GM10266 (cell line): ENCODE results near the gene C1orf226.

Experiments used
- DNase-seq: peaks from one replicate; pipeline ENCODE4 v3.0.0; 2012; ENCODE audit errors: extremely low spot score
- CTCF ChIP-seq: IDR thresholded peaks from 2 replicates; pipeline ENCODE4 v1.5.1; 2012; ENCODE audit warnings: mild to moderate bottlenecking, low read depth; ENCODE audit not compliant: control insufficient read depth, insufficient read depth; ENCODE audit errors: missing control alignments

Gene C1orf226, protein sequence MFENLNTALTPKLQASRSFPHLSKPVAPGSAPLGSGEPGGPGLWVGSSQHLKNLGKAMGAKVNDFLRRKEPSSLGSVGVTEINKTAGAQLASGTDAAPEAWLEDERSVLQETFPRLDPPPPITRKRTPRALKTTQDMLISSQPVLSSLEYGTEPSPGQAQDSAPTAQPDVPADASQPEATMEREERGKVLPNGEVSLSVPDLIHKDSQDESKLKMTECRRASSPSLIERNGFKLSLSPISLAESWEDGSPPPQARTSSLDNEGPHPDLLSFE

GRCh38 chr1:162381383-162381782 lies at the start of gene C1orf226:
C1orf226 (plus strand) TSS chr1:162381728; CDS start chr1:162381902, 174 bp downstream.
- DNase-seq: no peak
- TF ChIP-seq CTCF: no peak

DNA sequence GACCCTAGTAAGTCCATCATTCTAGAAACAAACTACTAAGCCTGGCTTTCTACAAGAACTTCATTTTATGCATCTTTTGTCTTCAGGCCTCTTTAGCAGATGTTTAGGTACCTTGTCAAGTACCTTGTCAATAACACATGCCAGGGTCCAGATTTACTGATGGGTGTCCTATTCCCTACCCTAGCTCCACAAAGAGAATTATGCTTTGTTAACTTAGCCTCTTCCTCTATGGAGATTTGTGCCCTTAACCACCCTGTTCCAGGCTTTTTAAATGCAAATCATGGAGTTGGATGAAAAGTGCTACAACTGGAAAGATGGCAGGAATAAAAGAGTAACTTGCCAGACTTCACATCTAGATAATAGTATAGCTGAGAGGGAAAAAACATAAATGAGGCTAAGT lies 47.5 kb upstream of the C1orf226 start:
- no peak for DNase-seq
- no peak for TF ChIP-seq CTCF

DNA sequence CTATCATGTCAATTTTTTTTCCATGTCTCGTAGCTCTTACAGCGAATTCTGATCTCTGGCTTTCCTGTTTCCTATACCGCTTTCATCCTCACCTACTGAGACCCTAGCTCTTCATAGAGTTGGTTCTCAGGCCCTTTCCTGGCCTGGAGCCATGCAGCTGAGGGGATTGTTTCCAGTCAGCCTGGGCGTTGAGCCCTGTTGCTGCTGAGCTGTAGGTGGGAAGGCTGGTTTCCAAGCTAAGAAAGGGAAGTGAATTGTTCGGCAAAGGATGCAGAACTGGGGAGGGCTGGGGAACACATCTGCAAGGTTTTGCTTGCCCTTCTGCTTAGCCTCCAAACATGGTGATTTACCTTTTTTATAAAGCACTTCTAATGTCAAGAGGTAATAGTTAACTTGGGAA lies 46.4 kb upstream of the C1orf226 start:
- no peak for DNase-seq
- no peak for TF ChIP-seq CTCF

- DNase-seq: no peak
Measured at GRCh38 chr1:162336621-162337285, 44.8 kb upstream of the C1orf226 start.

DNA sequence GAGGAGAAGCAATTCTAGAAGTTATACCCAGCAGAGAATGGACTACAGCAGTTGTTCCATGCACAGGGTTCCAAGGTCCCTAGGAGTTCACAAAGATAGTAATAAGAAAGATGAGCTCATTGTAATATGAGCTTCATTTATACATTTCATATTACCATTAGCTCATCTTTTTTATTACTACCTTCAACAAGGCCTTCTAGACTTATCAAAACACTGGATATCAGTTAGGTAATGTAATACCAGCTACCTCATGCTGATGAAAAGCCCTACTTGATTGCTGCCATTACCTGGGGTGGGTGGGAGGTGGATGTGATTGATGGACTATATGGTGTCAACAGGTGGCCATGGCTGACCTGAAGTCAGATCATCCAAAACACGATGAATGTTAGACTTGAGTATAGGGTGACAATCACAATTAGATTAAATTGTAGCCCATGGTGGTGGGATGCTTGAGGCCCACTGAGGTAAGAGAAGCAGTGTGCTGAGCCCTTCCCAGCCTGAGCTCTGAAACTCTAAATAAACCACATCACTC lies 39.0 kb upstream of the C1orf226 start:
- no peak for TF ChIP-seq CTCF
- DNase-seq: no peak

More at GRCh38 chr1:162336621-162337285, 44.8 kb upstream of the C1orf226 start:
- no peak for TF ChIP-seq CTCF

DNA sequence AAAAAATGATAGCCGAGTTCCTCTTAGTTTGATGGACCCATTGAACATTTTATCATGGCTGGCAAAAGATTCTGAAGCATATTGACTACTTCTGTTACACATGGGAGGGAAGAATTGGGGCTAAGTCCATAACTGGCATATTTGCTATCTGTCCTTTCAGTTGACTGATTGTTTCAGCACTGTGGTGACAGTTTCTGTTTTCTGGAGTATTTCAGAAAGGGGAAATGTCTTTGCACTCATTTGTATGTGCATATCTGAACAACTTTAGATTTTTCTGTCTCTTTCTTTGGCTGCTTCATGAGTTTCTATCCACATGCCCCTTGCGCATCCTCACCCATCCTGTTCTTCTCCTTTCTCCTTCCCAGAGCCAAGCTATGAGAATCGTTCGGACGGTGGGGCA lies 38.1 kb upstream of the C1orf226 start:
- no peak for DNase-seq
- no peak for TF ChIP-seq CTCF

GRCh38 chr1:162347281-162347680 lies 34.2 kb upstream of the C1orf226 start:
- DNase-seq: no peak

More at GRCh38 chr1:162347281-162347680, 34.2 kb upstream of the C1orf226 start:
- TF ChIP-seq CTCF: no peak
